WTC11 (cell line): ENCODE measurements around the gene MYOF. TPM values are rescaled to one million over a fixed set of nuclear protein-coding genes. Genes with fewer than 3 reads are reported as not detected.

Experiments used
- ATAC-seq: fragments of 200-7000 bp; cut with Tn5 transposase; 2 replicates; pipeline ENCODE4 v1.10.0; 2021; ENCODE audit warnings: mild to moderate bottlenecking, moderate library complexity
- CTCF ChIA-PET: fragments of 300-600 bp; sonication (Branson Sonifier 250); formaldehyde crosslinking; loops from one replicate; lab custom pipeline; 2021; ENCODE audit warnings: antibody characterized with exemption; lab: Charles Lee
- POLR2A ChIA-PET: fragments of 350-600 bp; sonication (Branson Sonifier 250); formaldehyde crosslinking; loops from one replicate; lab custom pipeline; 2021; ENCODE audit warnings: antibody characterized with exemption; lab: Charles Lee
- DNase-seq: peaks from one replicate; pipeline ENCODE4 v3.0.0; 2021; ENCODE audit warnings: low spot score
- H3K27ac Mint-ChIP-seq: 2 replicates; pipeline ENCODE4 v1.8.0; 2021; ENCODE audit warnings: mixed read lengths
- H3K27me3 Mint-ChIP-seq: 2 replicates; pipeline ENCODE4 v1.8.0; 2021; ENCODE audit warnings: low read depth, mild to moderate bottlenecking, moderate library complexity, mixed read lengths
- H3K36me3 Mint-ChIP-seq: 2 replicates; pipeline ENCODE4 v1.8.0; 2021; ENCODE audit warnings: mixed read lengths
- H3K4me1 Mint-ChIP-seq: 2 replicates; pipeline ENCODE4 v1.8.0; 2022; ENCODE audit warnings: mixed read lengths
- H3K4me3 Mint-ChIP-seq: 2 replicates; pipeline ENCODE4 v1.8.0; 2021; ENCODE audit warnings: mild to moderate bottlenecking, moderate library complexity, mixed read lengths
- H3K9me3 Mint-ChIP-seq: 2 replicates; pipeline ENCODE4 v1.8.0; 2021; ENCODE audit warnings: mixed read lengths
- ATF1 ChIP-seq: sonication (generic); formaldehyde crosslinking; IDR thresholded peaks from 2 replicates; pipeline ENCODE4 v1.8.1; 2023; ENCODE audit warnings: mild to moderate bottlenecking, moderate library complexity, missing genetic modification reagents
- ESRRA ChIP-seq: sonication (generic); formaldehyde crosslinking; IDR thresholded peaks from 2 replicates; pipeline ENCODE4 v1.8.1; 2022; ENCODE audit warnings: mild to moderate bottlenecking, missing genetic modification reagents, borderline replicate concordance
- HMGA2 ChIP-seq: fragments of 250-450 bp; sonication (Bioruptor Pico); IDR thresholded peaks from 2 replicates; pipeline ENCODE4 v1.4.0; 2021; ENCODE audit warnings: mild to moderate bottlenecking, moderate library complexity
- KAT7 ChIP-seq: sonication (generic); formaldehyde crosslinking; IDR thresholded peaks from 2 replicates; pipeline ENCODE4 v1.8.1; 2023; ENCODE audit warnings: missing genetic modification reagents, mild to moderate bottlenecking, borderline replicate concordance
- MXD4 ChIP-seq: fragments of 250-450 bp; sonication (Bioruptor Pico); IDR thresholded peaks from 2 replicates; pipeline ENCODE4 v1.8.0; 2021; ENCODE audit warnings: mild to moderate bottlenecking, moderate library complexity, borderline replicate concordance
- MYBL2 ChIP-seq: sonication (generic); formaldehyde crosslinking; IDR thresholded peaks from 2 replicates; pipeline ENCODE4 v1.8.1; 2023; ENCODE audit warnings: mild to moderate bottlenecking, moderate library complexity, missing genetic modification reagents
- RELA ChIP-seq: sonication (generic); formaldehyde crosslinking; IDR thresholded peaks from 2 replicates; pipeline ENCODE4 v1.8.1; 2022; ENCODE audit warnings: missing genetic modification reagents, mild to moderate bottlenecking, borderline replicate concordance
- SOX15 ChIP-seq: fragments of 250-450 bp; sonication (Bioruptor Pico); IDR thresholded peaks from 2 replicates; pipeline ENCODE4 v1.9.0; 2021; ENCODE audit warnings: mild to moderate bottlenecking
- TEAD4 ChIP-seq: sonication (generic); formaldehyde crosslinking; IDR thresholded peaks from 2 replicates; pipeline ENCODE4 v1.8.0; 2022; ENCODE audit warnings: mild to moderate bottlenecking, missing genetic modification reagents
- ZNF121 ChIP-seq: sonication (generic); formaldehyde crosslinking; IDR thresholded peaks from 2 replicates; pipeline ENCODE4 v1.8.0; 2023; ENCODE audit warnings: missing genetic modification reagents
- ZNF219 ChIP-seq: sonication (generic); formaldehyde crosslinking; IDR thresholded peaks from 2 replicates; pipeline ENCODE4 v1.8.0; 2023; ENCODE audit warnings: missing genetic modification reagents, mild to moderate bottlenecking, borderline replicate concordance
- ZNF232 ChIP-seq: sonication (generic); formaldehyde crosslinking; IDR thresholded peaks from 2 replicates; pipeline ENCODE4 v1.8.0; 2022; ENCODE audit warnings: mild to moderate bottlenecking, missing genetic modification reagents
- ZNF416 ChIP-seq: fragments of 250-450 bp; sonication (Bioruptor Pico); IDR thresholded peaks from 2 replicates; pipeline ENCODE4 v1.9.0; 2021; ENCODE audit warnings: mild to moderate bottlenecking, inconsistent platforms
- total RNA-seq: library from RNA; stranded (reverse); gene quantifications from 3 replicates; pipeline ENCODE4 v1.2.3, GENCODE V29; 2021
- TF ChIP-seq, protein P1 (sequence below): sonication (generic); formaldehyde crosslinking; IDR thresholded peaks from 2 replicates; pipeline ENCODE4 v1.8.1; 2023; ENCODE audit warnings: mild to moderate bottlenecking, missing genetic modification reagents, moderate library complexity
- TF ChIP-seq, protein P2 (sequence below): fragments of 250-450 bp; sonication (Bioruptor Pico); IDR thresholded peaks from 2 replicates; pipeline ENCODE4 v1.9.0; 2021; ENCODE audit warnings: mild to moderate bottlenecking
- TF ChIP-seq, protein P3 (sequence below): fragments of 250-450 bp; sonication (Bioruptor Pico); IDR thresholded peaks from 2 replicates; pipeline ENCODE4 v1.8.0; 2021; ENCODE audit warnings: mild to moderate bottlenecking
- TF ChIP-seq, protein P4 (sequence below): sonication (generic); formaldehyde crosslinking; conservative IDR thresholded peaks from 2 replicates; pipeline ENCODE4 v1.8.1; 2022; ENCODE audit warnings: mild to moderate bottlenecking, missing genetic modification reagents
- TF ChIP-seq, protein P5 (sequence below): sonication (generic); formaldehyde crosslinking; IDR thresholded peaks from 2 replicates; pipeline ENCODE4 v1.8.1; 2022; ENCODE audit warnings: missing genetic modification reagents, borderline replicate concordance
- TF ChIP-seq, protein P6 (sequence below): sonication (generic); formaldehyde crosslinking; IDR thresholded peaks from 2 replicates; pipeline ENCODE4 v1.8.0; 2022; ENCODE audit warnings: mild to moderate bottlenecking, missing genetic modification reagents
- TF ChIP-seq, protein P7 (sequence below): sonication (generic); formaldehyde crosslinking; IDR thresholded peaks from 2 replicates; pipeline ENCODE4 v1.8.1; 2023; ENCODE audit warnings: mild to moderate bottlenecking, missing genetic modification reagents, borderline replicate concordance

The MYOF gene
- total RNA-seq, 1 experiment from 2014 or later: 1.8 TPM

DNA sequence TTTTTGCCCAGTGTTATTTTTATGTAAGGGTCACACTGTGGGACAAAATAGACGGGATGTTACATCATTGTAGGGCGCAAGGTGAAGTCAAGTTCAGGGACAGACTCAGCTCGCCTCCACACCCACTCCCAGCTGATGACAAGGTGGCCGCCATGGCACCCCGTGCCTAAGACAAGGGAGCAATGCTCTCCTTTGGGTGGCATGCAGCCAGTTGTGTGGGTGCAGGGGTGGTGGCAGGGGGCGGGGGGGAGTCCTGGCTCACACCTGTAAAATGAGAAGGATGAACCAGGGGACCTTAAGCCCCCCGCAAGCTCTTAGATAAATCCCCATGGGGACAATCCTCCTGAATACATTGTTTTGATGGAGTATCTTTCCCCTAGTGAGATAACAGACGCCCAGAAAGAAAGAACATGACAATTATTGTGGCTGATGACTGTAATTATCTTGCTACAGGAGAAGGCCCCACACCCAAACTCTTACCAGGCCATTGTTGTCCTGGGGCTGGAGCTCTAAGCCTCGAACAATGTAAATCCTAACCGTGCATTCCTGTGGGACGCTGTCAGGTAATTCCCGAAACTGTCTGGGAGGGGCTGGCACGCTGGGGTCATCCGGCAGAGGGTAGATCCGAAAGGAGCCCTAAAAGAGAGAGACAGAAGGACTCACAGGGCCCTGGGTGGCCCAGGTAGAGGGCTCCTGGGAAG is 148.7 kb downstream of the MYOF start:
- peak; percentile 82 for ATAC-seq
- ChIA-PET POLR2A (interaction anchor here (0.6 kb wide), 1 partner anchor 46 kb away, joined by 6 read pairs; no protein-coding TSS in a partner anchor), CTCF (interaction anchor here (1.0 to 1.2 kb wide), 3 partner anchors 20 to 218 kb away, joined by 3 read pairs; no protein-coding TSS in a partner anchor)
- H3K27ac Mint-ChIP-seq: no peak overlapping the region
- DNase-seq: peak; percentile 31
- H3K4me1 Mint-ChIP-seq: peaks cover 13% of the 10 kb centered on the region
- no peak overlapping the region for H3K4me3 Mint-ChIP-seq
- no peaks in the 10 kb centered on the region for H3K36me3 Mint-ChIP-seq
- no peaks in the 10 kb centered on the region for H3K27me3 Mint-ChIP-seq
- TF ChIP-seq MXD4 (CRISPR knock-in tag) (no peak), ZNF416 (no peak), HMGA2 (CRISPR knock-in tag) (no peak), TEAD4 (CRISPR knock-in tag) (no peak), SOX15 (CRISPR knock-in tag) (no peak), RELA (CRISPR knock-in tag) (no peak), ZNF219 (CRISPR knock-in tag) (no peak), ZNF232 (CRISPR knock-in tag) (no peak), KAT7 (CRISPR knock-in tag) (no peak), MYBL2 (CRISPR knock-in tag) (no peak), ESRRA (CRISPR knock-in tag) (no peak), ATF1 (no peak)
- TF ChIP-seq, protein P1, sequence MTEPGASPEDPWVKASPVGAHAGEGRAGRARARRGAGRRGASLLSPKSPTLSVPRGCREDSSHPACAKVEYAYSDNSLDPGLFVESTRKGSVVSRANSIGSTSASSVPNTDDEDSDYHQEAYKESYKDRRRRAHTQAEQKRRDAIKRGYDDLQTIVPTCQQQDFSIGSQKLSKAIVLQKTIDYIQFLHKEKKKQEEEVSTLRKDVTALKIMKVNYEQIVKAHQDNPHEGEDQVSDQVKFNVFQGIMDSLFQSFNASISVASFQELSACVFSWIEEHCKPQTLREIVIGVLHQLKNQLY (CRISPR knock-in tag): no peak
- TF ChIP-seq, protein P2, sequence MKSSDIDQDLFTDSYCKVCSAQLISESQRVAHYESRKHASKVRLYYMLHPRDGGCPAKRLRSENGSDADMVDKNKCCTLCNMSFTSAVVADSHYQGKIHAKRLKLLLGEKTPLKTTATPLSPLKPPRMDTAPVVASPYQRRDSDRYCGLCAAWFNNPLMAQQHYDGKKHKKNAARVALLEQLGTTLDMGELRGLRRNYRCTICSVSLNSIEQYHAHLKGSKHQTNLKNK (CRISPR knock-in tag): no peak
- TF ChIP-seq, protein P3, sequence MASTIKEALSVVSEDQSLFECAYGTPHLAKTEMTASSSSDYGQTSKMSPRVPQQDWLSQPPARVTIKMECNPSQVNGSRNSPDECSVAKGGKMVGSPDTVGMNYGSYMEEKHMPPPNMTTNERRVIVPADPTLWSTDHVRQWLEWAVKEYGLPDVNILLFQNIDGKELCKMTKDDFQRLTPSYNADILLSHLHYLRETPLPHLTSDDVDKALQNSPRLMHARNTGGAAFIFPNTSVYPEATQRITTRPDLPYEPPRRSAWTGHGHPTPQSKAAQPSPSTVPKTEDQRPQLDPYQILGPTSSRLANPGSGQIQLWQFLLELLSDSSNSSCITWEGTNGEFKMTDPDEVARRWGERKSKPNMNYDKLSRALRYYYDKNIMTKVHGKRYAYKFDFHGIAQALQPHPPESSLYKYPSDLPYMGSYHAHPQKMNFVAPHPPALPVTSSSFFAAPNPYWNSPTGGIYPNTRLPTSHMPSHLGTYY: no peak
- TF ChIP-seq, protein P4, sequence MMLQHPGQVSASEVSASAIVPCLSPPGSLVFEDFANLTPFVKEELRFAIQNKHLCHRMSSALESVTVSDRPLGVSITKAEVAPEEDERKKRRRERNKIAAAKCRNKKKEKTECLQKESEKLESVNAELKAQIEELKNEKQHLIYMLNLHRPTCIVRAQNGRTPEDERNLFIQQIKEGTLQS (CRISPR knock-in tag): no peak
- no peaks in the 10 kb centered on the region for H3K9me3 Mint-ChIP-seq

DNA sequence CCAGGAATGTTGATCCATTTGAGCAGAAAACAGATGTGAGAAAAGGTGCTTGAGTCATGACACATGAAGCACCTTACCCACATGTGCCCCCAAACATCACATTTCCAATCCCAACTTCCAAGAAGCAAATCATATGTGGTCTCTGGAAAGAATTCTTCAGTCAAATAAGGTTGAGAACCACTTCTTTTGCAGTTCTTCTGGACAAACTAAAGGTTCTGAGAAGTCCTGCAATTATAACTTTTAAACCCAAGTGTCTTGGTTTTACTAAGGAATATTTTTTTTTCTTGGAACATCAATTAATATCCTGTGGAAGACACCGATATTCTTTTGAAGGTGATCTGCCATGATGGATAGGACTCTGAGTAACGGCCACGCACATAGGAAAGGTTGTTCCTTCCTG is 151.3 kb downstream of the MYOF start:
- Mint-ChIP-seq H3K27me3 (no peaks in the 10 kb centered on the region), H3K36me3 (peaks cover 4% of the 10 kb centered on the region; the same call in 1 of the 2 replicates), H3K4me1 (peaks cover 13% of the 10 kb centered on the region), H3K4me3 (no peak overlapping the region), H3K27ac (no peak overlapping the region), H3K9me3 (peaks cover 6% of the 10 kb centered on the region; the same call in 1 of the 2 replicates)
- DNase-seq (no peak), ATAC-seq (no peak)
- CTCF ChIA-PET: interaction anchor here (1.1 kb wide), 1 partner anchor 215 kb away, joined by 6 read pairs; no protein-coding TSS in a partner anchor
- POLR2A ChIA-PET: no interaction called here
- TF ChIP-seq, protein P5, sequence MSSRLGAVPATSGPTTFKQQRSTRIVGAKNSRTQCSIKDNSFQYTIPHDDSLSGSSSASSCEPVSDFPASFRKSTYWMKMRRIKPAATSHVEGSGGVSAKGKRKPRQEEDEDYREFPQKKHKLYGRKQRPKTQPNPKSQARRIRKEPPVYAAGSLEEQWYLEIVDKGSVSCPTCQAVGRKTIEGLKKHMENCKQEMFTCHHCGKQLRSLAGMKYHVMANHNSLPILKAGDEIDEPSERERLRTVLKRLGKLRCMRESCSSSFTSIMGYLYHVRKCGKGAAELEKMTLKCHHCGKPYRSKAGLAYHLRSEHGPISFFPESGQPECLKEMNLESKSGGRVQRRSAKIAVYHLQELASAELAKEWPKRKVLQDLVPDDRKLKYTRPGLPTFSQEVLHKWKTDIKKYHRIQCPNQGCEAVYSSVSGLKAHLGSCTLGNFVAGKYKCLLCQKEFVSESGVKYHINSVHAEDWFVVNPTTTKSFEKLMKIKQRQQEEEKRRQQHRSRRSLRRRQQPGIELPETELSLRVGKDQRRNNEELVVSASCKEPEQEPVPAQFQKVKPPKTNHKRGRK (CRISPR knock-in tag): no peak
- TF ChIP-seq, protein P4 (CRISPR knock-in tag): no peak
- TF ChIP-seq, protein P6, sequence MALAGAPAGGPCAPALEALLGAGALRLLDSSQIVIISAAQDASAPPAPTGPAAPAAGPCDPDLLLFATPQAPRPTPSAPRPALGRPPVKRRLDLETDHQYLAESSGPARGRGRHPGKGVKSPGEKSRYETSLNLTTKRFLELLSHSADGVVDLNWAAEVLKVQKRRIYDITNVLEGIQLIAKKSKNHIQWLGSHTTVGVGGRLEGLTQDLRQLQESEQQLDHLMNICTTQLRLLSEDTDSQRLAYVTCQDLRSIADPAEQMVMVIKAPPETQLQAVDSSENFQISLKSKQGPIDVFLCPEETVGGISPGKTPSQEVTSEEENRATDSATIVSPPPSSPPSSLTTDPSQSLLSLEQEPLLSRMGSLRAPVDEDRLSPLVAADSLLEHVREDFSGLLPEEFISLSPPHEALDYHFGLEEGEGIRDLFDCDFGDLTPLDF: no peak
- TF ChIP-seq, protein P7, sequence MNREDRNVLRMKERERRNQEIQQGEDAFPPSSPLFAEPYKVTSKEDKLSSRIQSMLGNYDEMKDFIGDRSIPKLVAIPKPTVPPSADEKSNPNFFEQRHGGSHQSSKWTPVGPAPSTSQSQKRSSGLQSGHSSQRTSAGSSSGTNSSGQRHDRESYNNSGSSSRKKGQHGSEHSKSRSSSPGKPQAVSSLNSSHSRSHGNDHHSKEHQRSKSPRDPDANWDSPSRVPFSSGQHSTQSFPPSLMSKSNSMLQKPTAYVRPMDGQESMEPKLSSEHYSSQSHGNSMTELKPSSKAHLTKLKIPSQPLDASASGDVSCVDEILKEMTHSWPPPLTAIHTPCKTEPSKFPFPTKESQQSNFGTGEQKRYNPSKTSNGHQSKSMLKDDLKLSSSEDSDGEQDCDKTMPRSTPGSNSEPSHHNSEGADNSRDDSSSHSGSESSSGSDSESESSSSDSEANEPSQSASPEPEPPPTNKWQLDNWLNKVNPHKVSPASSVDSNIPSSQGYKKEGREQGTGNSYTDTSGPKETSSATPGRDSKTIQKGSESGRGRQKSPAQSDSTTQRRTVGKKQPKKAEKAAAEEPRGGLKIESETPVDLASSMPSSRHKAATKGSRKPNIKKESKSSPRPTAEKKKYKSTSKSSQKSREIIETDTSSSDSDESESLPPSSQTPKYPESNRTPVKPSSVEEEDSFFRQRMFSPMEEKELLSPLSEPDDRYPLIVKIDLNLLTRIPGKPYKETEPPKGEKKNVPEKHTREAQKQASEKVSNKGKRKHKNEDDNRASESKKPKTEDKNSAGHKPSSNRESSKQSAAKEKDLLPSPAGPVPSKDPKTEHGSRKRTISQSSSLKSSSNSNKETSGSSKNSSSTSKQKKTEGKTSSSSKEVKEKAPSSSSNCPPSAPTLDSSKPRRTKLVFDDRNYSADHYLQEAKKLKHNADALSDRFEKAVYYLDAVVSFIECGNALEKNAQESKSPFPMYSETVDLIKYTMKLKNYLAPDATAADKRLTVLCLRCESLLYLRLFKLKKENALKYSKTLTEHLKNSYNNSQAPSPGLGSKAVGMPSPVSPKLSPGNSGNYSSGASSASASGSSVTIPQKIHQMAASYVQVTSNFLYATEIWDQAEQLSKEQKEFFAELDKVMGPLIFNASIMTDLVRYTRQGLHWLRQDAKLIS (CRISPR knock-in tag): no peak
- no peak for TF ChIP-seq ZNF121 (CRISPR knock-in tag)
